Thoracic aorta (tissue), 2 donors: Measurements from ENCODE around the gene DIS3L2. TPM values are rescaled to one million over a fixed set of nuclear protein-coding genes. Genes with fewer than 3 reads are reported as not detected.
A peak's percentile ranks its signal among the peaks of the same experiment; 100 is the strongest.

Source experiments
- ATAC-seq: fragments of 150-250 bp; one replicate; pipeline ENCODE4 v1.8.0; 2017; ENCODE audit warnings: low read depth; ENCODE audit not compliant: insufficient number of reproducible peaks, low FRiP score
- DNase-seq: peaks from one replicate; pipeline ENCODE4 v3.0.0-alpha.2; 2020; ENCODE audit warnings: low spot score
- H3K27ac ChIP-seq, 2 donors: fragments of 200-600 bp; sonication (generic); 1 replicate in 1 of 2; 2 replicates in 1 of 2; pipeline ENCODE4 v1.5.1; 2016; ENCODE audit warnings: mild to moderate bottlenecking in 2 of 2, moderate library complexity in 2 of 2
- H3K27me3 ChIP-seq: fragments of 200-600 bp; sonication (generic); replicated peaks from 2 replicates; pipeline ENCODE4 v1.6.0; 2016; ENCODE audit warnings: mild to moderate bottlenecking; ENCODE audit not compliant: insufficient read depth
- H3K36me3 ChIP-seq: fragments of 200-600 bp; sonication (generic); one replicate; pipeline ENCODE4 v1.5.1; 2016
- H3K4me1 ChIP-seq, 2 donors: fragments of 200-600 bp; sonication (generic); 1 replicate in 1 of 2; 2 replicates in 1 of 2; pipeline versions ENCODE4 v1.5.1 to v1.6.0; 2016; ENCODE audit warnings: low read depth in 2 of 2, mild to moderate bottlenecking in 1 of 2; ENCODE audit not compliant: control insufficient read depth in 1 of 2
- H3K4me3 ChIP-seq: fragments of 200-600 bp; sonication (generic); 2 replicates; pipeline ENCODE4 v1.5.1; 2016; ENCODE audit warnings: mild to moderate bottlenecking
- H3K9me3 ChIP-seq: fragments of 200-600 bp; sonication (generic); 2 replicates; pipeline ENCODE4 v1.5.1; 2016
- total RNA-seq, 2 donors: library from RNA; depleted of rRNA; stranded (reverse); fragments of >200 nt; gene quantifications; one replicate each; pipeline versions ENCODE4 v1.1.0 to v1.2.3, GENCODE V29; 2016
- TF ChIP-seq, protein P1 (sequence below): fragments of 200-600 bp; sonication (generic); IDR thresholded peaks from one replicate; pipeline ENCODE4 v1.5.1; 2019; ENCODE audit warnings: antibody characterized with exemption

Gene DIS3L2
- total RNA-seq, 2 donors from 2014 or later: 26.4 to 32.5 TPM

DNA sequence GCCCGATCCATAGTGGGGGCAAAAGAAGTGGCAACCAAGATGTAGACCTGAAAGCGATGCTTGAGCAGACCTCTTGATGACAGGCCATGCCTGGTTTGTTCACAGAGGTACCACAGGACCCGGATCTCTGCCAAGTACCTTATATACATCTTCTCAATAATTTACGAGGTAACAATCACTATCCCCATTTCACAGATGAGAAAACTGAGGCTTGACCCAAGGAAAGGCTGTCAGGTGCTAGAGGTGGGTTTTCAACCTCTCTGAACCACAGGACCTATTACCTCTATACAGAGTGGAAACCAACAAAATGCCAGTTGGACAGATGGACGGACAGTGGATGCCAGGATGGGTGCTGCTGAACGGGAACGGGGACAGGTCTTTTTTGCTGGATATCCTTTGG is 13.8 kb upstream of the DIS3L2 start:
- DNase-seq: no peak

DNA sequence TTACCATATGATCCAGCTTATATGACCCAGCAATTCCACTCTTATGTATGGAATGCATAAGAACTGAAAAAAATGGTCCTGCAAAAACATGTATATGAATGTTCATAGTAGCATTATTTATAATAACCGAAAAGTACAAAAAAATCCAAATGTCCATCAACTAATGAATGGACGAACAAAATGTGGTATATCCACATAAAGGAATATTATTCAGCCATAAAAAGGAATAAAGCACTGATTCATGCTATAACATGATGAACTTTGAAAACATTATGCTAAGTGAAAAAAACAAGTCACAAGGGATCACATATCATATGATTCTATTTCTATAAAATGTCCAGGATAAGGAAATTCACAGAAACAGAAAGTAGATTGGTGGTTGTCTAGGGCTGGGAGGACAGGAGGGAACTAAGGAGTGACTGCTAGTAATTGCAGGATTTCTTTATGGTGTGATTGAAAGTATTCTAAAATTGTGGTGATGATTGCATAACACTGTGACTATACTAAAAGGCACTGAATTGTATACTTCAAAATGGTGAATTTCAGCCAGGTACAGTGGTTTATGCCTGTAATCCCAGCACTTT is 10.0 kb upstream of the DIS3L2 start:
- H3K4me3 ChIP-seq: no peak overlapping the region
- H3K4me1 ChIP-seq: no peaks in the 10 kb centered on the region
- TF ChIP-seq, protein P1, sequence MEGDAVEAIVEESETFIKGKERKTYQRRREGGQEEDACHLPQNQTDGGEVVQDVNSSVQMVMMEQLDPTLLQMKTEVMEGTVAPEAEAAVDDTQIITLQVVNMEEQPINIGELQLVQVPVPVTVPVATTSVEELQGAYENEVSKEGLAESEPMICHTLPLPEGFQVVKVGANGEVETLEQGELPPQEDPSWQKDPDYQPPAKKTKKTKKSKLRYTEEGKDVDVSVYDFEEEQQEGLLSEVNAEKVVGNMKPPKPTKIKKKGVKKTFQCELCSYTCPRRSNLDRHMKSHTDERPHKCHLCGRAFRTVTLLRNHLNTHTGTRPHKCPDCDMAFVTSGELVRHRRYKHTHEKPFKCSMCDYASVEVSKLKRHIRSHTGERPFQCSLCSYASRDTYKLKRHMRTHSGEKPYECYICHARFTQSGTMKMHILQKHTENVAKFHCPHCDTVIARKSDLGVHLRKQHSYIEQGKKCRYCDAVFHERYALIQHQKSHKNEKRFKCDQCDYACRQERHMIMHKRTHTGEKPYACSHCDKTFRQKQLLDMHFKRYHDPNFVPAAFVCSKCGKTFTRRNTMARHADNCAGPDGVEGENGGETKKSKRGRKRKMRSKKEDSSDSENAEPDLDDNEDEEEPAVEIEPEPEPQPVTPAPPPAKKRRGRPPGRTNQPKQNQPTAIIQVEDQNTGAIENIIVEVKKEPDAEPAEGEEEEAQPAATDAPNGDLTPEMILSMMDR: no peak
- H3K27ac ChIP-seq: no peak overlapping the region
- ATAC-seq (no peak), DNase-seq (no peak)
- no peaks in the 10 kb centered on the region for H3K27me3 ChIP-seq
- no peaks in the 10 kb centered on the region for H3K36me3 ChIP-seq
- H3K9me3 ChIP-seq: no peaks in the 10 kb centered on the region

More for the DNA sequence above, 13.8 kb upstream of the DIS3L2 start:
- H3K9me3 ChIP-seq: no peaks in the 10 kb centered on the region
- H3K36me3 ChIP-seq: no peaks in the 10 kb centered on the region
- no peaks in the 10 kb centered on the region for H3K27me3 ChIP-seq
- H3K27ac ChIP-seq: no peak overlapping the region
- TF ChIP-seq, protein P1: no peak
- H3K4me3 ChIP-seq: no peak overlapping the region
- no peak for ATAC-seq
- no peaks in the 10 kb centered on the region for H3K4me1 ChIP-seq

DNA sequence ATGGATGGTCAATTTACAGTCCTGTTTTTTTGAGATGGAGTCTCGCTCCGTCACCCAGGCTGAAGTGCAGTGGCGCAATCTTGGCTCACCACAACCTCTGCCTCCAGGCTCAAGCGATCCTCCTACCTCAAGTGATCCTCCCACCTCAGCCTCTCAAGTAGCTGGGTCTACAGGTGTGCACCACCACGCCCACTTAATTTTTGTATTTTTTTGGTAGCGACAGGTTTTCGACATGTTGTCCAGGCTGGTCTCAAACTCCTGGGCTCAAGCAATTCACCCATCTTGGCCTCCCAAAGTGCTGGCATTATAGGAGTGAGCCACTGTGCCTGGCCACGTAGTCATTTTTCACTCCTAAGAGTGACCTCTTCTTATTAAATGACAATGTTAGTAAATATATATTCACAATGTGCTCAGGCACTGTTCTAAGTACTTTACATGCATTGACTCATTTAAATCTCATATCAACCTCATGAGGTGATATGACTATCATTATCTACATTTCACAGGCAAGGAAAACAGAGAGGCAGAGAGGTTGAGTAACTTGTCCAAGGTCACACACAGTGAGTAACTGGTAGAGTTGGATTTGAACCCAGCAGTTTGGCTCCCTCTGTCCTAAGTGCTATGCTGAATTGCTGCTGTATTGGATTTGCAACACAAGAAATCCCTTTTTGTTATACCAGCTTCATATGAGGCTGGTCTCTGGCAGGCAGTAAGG is 5.6 kb upstream of the DIS3L2 start:
- H3K27me3 ChIP-seq: no peaks in the 10 kb centered on the region
- H3K4me3 ChIP-seq: no peak overlapping the region
- no peaks in the 10 kb centered on the region for H3K9me3 ChIP-seq
- DNase-seq (no peak), ATAC-seq (no peak)
- H3K27ac ChIP-seq: no peak overlapping the region
- no peaks in the 10 kb centered on the region for H3K36me3 ChIP-seq
- TF ChIP-seq, protein P1: no peak
- H3K4me1 ChIP-seq: peaks cover 1 to 3% of the 10 kb centered on the region in 2 donors

DNA sequence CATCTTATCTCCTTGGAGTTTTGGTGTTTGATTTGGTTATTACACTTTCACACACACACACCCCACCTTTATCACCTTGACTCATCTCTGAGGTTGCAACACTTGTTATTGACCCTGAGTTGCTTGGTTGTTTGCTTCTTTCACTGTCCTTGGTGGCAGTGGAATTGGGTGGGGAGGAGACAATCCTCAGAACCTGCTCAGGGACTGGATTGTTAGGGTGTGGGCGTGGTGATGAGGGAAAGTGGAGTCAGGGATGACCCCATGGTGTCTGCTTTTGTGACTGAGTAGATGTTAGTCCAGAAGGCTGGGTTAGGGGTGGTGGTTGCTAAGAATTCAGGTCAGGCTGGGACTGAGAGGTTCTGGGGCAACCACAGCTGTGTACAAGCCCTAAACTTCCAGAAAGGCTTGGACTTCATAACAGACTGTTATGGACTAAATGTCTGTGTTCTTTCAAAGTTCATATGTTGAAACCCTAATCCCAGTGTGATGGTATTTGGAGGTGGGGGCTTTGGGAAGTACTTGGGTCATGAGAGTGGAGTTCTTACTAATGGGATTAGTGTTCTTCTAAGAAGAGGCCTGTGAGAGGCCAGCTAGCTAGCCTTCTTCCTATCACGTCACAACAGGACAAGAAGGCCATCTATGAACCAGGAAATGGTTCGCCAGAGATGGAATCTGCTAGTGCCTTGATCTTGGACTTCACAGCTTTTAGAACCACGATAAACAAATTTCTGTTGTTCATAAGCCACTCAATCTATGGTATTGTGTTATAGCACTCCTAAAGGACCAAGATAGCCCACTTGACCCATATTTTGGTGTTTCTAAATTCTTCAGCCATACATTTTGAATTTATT is 3.4 kb upstream of the DIS3L2 start:
- Histone ChIP-seq H3K9me3 (no peaks in the 10 kb centered on the region), H3K4me1 (peaks cover 8 to 17% of the 10 kb centered on the region in 2 donors), H3K27me3 (no peaks in the 10 kb centered on the region), H3K36me3 (no peaks in the 10 kb centered on the region), H3K27ac (no peak overlapping the region), H3K4me3 (no peak overlapping the region)
- DNase-seq: no peak
- TF ChIP-seq, protein P1: no peak
- ATAC-seq: no peak

DNA sequence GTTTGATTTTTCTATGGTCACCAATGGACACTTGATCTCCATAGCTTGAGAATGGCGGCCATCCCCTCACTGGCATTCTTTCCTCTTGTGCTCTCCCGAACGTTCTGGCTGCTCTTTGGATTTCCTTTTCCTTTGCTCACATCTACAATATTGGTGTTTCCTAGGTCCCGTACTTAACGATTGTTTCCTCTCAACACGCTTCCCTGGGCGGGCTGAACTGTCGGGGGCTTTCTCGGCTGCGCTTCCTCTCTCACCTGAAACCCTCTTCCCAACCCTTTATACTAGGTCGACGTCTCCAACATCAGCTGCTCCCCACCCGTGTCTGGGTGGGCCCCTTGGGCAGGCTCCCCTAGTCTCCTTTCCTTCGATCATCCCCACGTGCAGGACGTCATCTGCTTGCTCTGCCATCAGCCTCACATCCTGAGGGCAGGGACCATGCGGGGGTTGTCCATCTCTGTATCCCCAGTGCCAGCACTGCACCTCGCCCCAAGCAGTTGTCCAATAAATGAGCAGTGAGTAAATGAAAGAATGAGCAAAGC is 634 bp upstream of the DIS3L2 start:
- TF ChIP-seq, protein P1: no peak
- DNase-seq (no peak), ATAC-seq (no peak)
- no peaks in the 10 kb centered on the region for H3K9me3 ChIP-seq
- H3K4me3 ChIP-seq: peak overlapping the region; percentile 100
- H3K36me3 ChIP-seq: no peaks in the 10 kb centered on the region
- peaks cover 8 to 18% of the 10 kb centered on the region in 2 donors for H3K4me1 ChIP-seq
- no peaks in the 10 kb centered on the region for H3K27me3 ChIP-seq
- H3K27ac ChIP-seq: peak overlapping the region; percentile 39 to 76
